ENCODE results near the gene KSR1. TPM values are rescaled to one million over a fixed set of nuclear protein-coding genes. Genes with fewer than 3 reads are reported as not detected.

KSR1 gene
- total and polyA plus RNA-seq, 2 of the 4 experiments (the other 2 are of a cell fraction): 12.5 to 21.9 TPM

GRCh38 chr17:27418366-27418615 is 38.0 kb upstream of the KSR1 start:
- Histone ChIP-seq H3K9ac (ENCODE audit: low read depth, low read length) (no peak overlapping the region), H2BK20ac (ENCODE audit: low read depth, low read length) (no peak overlapping the region), H3K9me3 (ENCODE audit: control insufficient read depth, insufficient read depth, low read length) (no peaks in the 10 kb centered on the region), H3K56ac (ENCODE audit: extremely low read depth, insufficient read depth, low read length) (no peak overlapping the region), H3K4me3 (ENCODE audit: insufficient read depth, low read depth, low read length) (no peak overlapping the region), H4K20me1 (ENCODE audit: insufficient read depth, low read length) (no peaks in the 10 kb centered on the region; the same call in 1 of the 2 replicates), H2BK15ac (ENCODE audit: low read depth, low read length) (no peak overlapping the region), H2BK120ac (ENCODE audit: low read depth, low read length) (no peak overlapping the region), H3K4me2 (ENCODE audit: low read depth, low read length) (no peak overlapping the region), H3K27ac (ENCODE audit: insufficient read depth, low read length) (no peak overlapping the region), H2AFZ (replicated peaks; ENCODE audit: low read length, poor library complexity) (no peak overlapping the region), H3K18ac (ENCODE audit: low read depth, low read length) (no peak overlapping the region), H3K14ac (replicated peaks; ENCODE audit: low read depth, low read length) (no peak overlapping the region), H4K5ac (ENCODE audit: low read depth, low read length) (no peak overlapping the region), H3K36me3 (ENCODE audit: control insufficient read depth, insufficient read depth, low read length) (no peaks in the 10 kb centered on the region), H4K8ac (ENCODE audit: low read depth in 2 of 2, low read length in 2 of 2) (no peak overlapping the region), H2BK5ac (ENCODE audit: low read depth, low read length, poor library complexity, severe bottlenecking) (no peak overlapping the region), H2AK9ac (replicated peaks; ENCODE audit: low read depth, low read length, poor library complexity) (no peak overlapping the region), H3K79me1 (ENCODE audit: low read depth in 1 of 2, low read length in 2 of 2) (no peaks in the 10 kb centered on the region), H2AK5ac (ENCODE audit: low read depth, low read length) (no peak overlapping the region), H3K27me3 (ENCODE audit: control insufficient read depth, insufficient read depth, low read length) (peaks cover 7% of the 10 kb centered on the region), H3K4me1 (ENCODE audit: control insufficient read depth, insufficient read depth, low read length) (peaks cover 4% of the 10 kb centered on the region; the same call in 1 of the 2 replicates), H3K4ac (ENCODE audit: low read depth, low read length) (no peak overlapping the region), H3K23ac (ENCODE audit: low read depth, low read length) (no peak overlapping the region), H3K9me1 (ENCODE audit: insufficient read depth, low read length) (no peaks in the 10 kb centered on the region), H4K91ac (ENCODE audit: insufficient read depth, low read depth, low read length) (no peak overlapping the region)
- ChIA-PET CTCF (no interaction called here), POLR2A (ENCODE audit: unreplicated experiment) (no interaction called here)
- dilution Hi-C loops (cut with HindIII; ENCODE audit: low sequenced_read_pairs, unreplicated experiment) (no loop called here), intact Hi-C loops (cut with micrococcal nuclease) (no loop called here), in situ Hi-C loops (cut with MboI; ENCODE audit: low sequenced_read_pairs) (no loop called here)
- ATAC-seq (ENCODE audit: low read depth) (no peak), DNase-seq (no peak)
- no CpG with 5 or more reads among the region's 3 CpGs for WGBS, 2 experiments (ENCODE audit: extremely low coverage in 2 of 2, insufficient read length in 1 of 2)
- BruUV-seq (replicated peaks): no TSS peak
- no peak for TF ChIP-seq CTCF (conservative IDR thresholded peaks at IDR 0.05; ENCODE audit: low read depth, low read length)
- TF ChIP-seq CEBPB (IDR thresholded peaks at IDR 0.05; ENCODE audit: low read depth, low read length): no peak
- TF ChIP-seq RFX5 (IDR thresholded peaks at IDR 0.05; ENCODE audit: low read depth, low read length): no peak
- TF ChIP-seq NFE2L2 (IDR thresholded peaks at IDR 0.05; ENCODE audit: low read depth, low read length): no peak
- no peak for TF ChIP-seq POLR2A (IDR thresholded peaks at IDR 0.05; ENCODE audit: low read depth, low read length)
- TF ChIP-seq MAFK (IDR thresholded peaks at IDR 0.05; ENCODE audit: low read depth, low read length): no peak
- no peak for TF ChIP-seq RAD21 (IDR thresholded peaks at IDR 0.05; ENCODE audit: low read length)
